GM18861 (cell line): ENCODE measurements around the gene PPFIA3.
A peak's percentile ranks its signal among the peaks of the same experiment; 100 is the strongest.
"Not testable (repeated sequence)": the region's sequence is repeated elsewhere in the genome, so short reads cannot be mapped to it uniquely, and the experiment has no call there.

Experiments used
- ATAC-seq: cut with Tn5 transposase; IDR thresholded peaks from one replicate; pipeline ENCODE4 v1.9.1; 2021; ENCODE audit not compliant: unreplicated experiment

Gene PPFIA3

GRCh38 chr19:49102303-49102702 lies 17.0 kb upstream of the PPFIA3 start:
- no peak for ATAC-seq

- no peak for ATAC-seq
These were observed 15.8 kb upstream of the PPFIA3 start for GRCh38 chr19:49103331-49104085.

GRCh38 chr19:49104229-49104864 lies 15.0 kb upstream of the PPFIA3 start:
- ATAC-seq, result no peak

- ATAC-seq, result no peak
These were observed 12.7 kb upstream of the PPFIA3 start for GRCh38 chr19:49106648-49107135.

GRCh38 chr19:49107625-49108459 lies 11.5 kb upstream of the PPFIA3 start:
- no peak for ATAC-seq

- ATAC-seq, result no peak
These were observed 10.3 kb upstream of the PPFIA3 start for GRCh38 chr19:49109051-49109450.

- ATAC-seq, result no peak
These were observed 9.6 kb upstream of the PPFIA3 start for GRCh38 chr19:49109569-49110233.

- no peak for ATAC-seq
These were observed 8.8 kb upstream of the PPFIA3 start for GRCh38 chr19:49110567-49110966.

GRCh38 chr19:49111218-49111998 lies 7.9 kb upstream of the PPFIA3 start:
- no peak for ATAC-seq

- ATAC-seq, result peak; percentile 39
These were observed 5.3 kb upstream of the PPFIA3 start, which contains the start of gene LIN7B for GRCh38 chr19:49113762-49114629. Gene LIN7B, plus strand, starts transcription at chr19:49114370. Its CDS starts 35 bp downstream, at chr19:49114405.

GRCh38 chr19:49114630-49115363 lies 4.5 kb upstream of the PPFIA3 start:
- ATAC-seq, result no peak

GRCh38 chr19:49116544-49116943 lies 2.8 kb upstream of the PPFIA3 start:
- no peak for ATAC-seq

GRCh38 chr19:49117677-49118564 lies 1.4 kb upstream of the PPFIA3 start:
- ATAC-seq, result no peak

- ATAC-seq, result peak; percentile 54
These were observed 556 bp upstream of the PPFIA3 start, which contains the start of gene C19orf73 for GRCh38 chr19:49118565-49119410. Gene C19orf73, minus strand, starts transcription at chr19:49119143. Its CDS starts 121 bp downstream, at chr19:49119022.

- ATAC-seq, result no peak
These were observed 960 bp downstream of the PPFIA3 start for GRCh38 chr19:49120325-49120683.

GRCh38 chr19:49120868-49121267 lies 1.5 kb downstream of the PPFIA3 start:
- no peak for ATAC-seq

GRCh38 chr19:49121841-49122240 lies 2.5 kb downstream of the PPFIA3 start:
- not testable (repeated sequence) for ATAC-seq
